D721Med (cell line): Measurements from ENCODE around the gene PCNP.
"Not testable (repeated sequence)": the region's sequence is repeated elsewhere in the genome, so short reads cannot be mapped to it uniquely, and the experiment has no call there.

ENCODE experiments used
- DNase-seq: peaks from one replicate; pipeline ENCODE4 v3.0.0; 2011; ENCODE audit warnings: low spot score; ENCODE audit not compliant: insufficient read length
- FAIRE-seq: peaks from 2 replicates; lab custom pipeline; 2011; peaks lifted over from hg19 to GRCh38; lab: Jason Lieb, UNC
- CTCF ChIP-seq: IDR thresholded peaks from 2 replicates; pipeline ENCODE4 v1.5.1; 2012; ENCODE audit warnings: mild to moderate bottlenecking, control low read depth; ENCODE audit not compliant: insufficient read depth; ENCODE audit errors: missing control alignments

Gene PCNP

GRCh38 chr3:101532783-101533602, 41.0 kb upstream of the PCNP start:
- TF ChIP-seq CTCF, result no peak
- DNase-seq, result no peak
- FAIRE-seq, result no peak

GRCh38 chr3:101533603-101533968, 40.4 kb upstream of the PCNP start:
- FAIRE-seq, result no peak
- no peak for DNase-seq
- TF ChIP-seq CTCF, result no peak

- TF ChIP-seq CTCF, result no peak
- FAIRE-seq, result no peak
These were observed 38.8 kb upstream of the PCNP start for GRCh38 chr3:101535221-101535620.

GRCh38 chr3:101536266-101536665, 37.7 kb upstream of the PCNP start:
- TF ChIP-seq CTCF, result no peak
- DNase-seq (no peak), FAIRE-seq (no peak)

More at GRCh38 chr3:101535221-101535620, 38.8 kb upstream of the PCNP start:
- no peak for DNase-seq

GRCh38 chr3:101536955-101537354, 37.0 kb upstream of the PCNP start:
- not testable (repeated sequence) for FAIRE-seq

GRCh38 chr3:101542957-101543356, 31.0 kb upstream of the PCNP start:
- no peak for TF ChIP-seq CTCF
- DNase-seq (no peak), FAIRE-seq (no peak)

More at GRCh38 chr3:101536955-101537354, 37.0 kb upstream of the PCNP start:
- not testable (repeated sequence) for DNase-seq

- FAIRE-seq (no peak), DNase-seq (no peak)
- TF ChIP-seq CTCF, result peak; percentile 22
These were observed 29.7 kb upstream of the PCNP start for GRCh38 chr3:101544161-101544850.
